K562 (cell line): ENCODE measurements around the gene KNSTRN. TPM values are rescaled to one million over a fixed set of nuclear protein-coding genes. Genes with fewer than 3 reads are reported as not detected.
A peak's percentile ranks its signal among the peaks of the same experiment; 100 is the strongest.

ENCODE experiments used
- CEBPG ChIP-seq, 3 experiments: fragments of 200-800 bp in 1 of 3; sonication (Bioruptor generic) in 1 of 3; sonication (generic) in 1 of 3; formaldehyde crosslinking in 1 of 3; IDR thresholded peaks in 2 of 3; conservative IDR thresholded peaks in 1 of 3; 2 replicates each; pipeline versions ENCODE4 v1.6.1 to v1.8.0; 2016 to 2022; ENCODE audit warnings: missing compliant biosample characterization in 2 of 3, missing genetic modification characterization in 2 of 3, mild to moderate bottlenecking in 1 of 3, missing genetic modification reagents in 1 of 3
- MEF2A ChIP-seq: IDR thresholded peaks from 2 replicates; pipeline ENCODE4 v1.6.1; 2011; ENCODE audit warnings: low read depth, mild to moderate bottlenecking, low read length, moderate library complexity; ENCODE audit not compliant: control insufficient read depth
- MIER1 ChIP-seq: fragments of 450-650 bp; IDR thresholded peaks from 2 replicates; pipeline ENCODE4 v1.6.1; 2016; ENCODE audit warnings: antibody characterized with exemption, mild to moderate bottlenecking, low read depth
- NONO ChIP-seq, 2 experiments: fragments of 200-400 bp in 1 of 2; fragments of 450-650 bp in 1 of 2; formaldehyde crosslinking in 1 of 2; IDR thresholded peaks; 2 replicates each; pipeline ENCODE4 v1.6.1; 2017; ENCODE audit warnings: low read depth in 2 of 2, mild to moderate bottlenecking in 2 of 2, moderate library complexity in 2 of 2, low read length in 1 of 2
- PHF20 ChIP-seq: fragments of 450-650 bp; IDR thresholded peaks from 2 replicates; pipeline ENCODE4 v1.6.1; 2018; ENCODE audit not compliant: partially characterized antibody
- RFX1 ChIP-seq: fragments of 450-650 bp; IDR thresholded peaks from 2 replicates; pipeline ENCODE4 v1.6.1; 2016; ENCODE audit warnings: mild to moderate bottlenecking, moderate library complexity
- ZNF124 ChIP-seq: sonication (generic); formaldehyde crosslinking; IDR thresholded peaks from 2 replicates; pipeline ENCODE4 v1.8.1; 2022; ENCODE audit warnings: missing genetic modification reagents
- ZNF444 ChIP-seq: fragments of 250-450 bp; sonication (Bioruptor Pico); IDR thresholded peaks from 2 replicates; pipeline ENCODE4 v1.4.0; 2020; ENCODE audit warnings: mild to moderate bottlenecking, moderate library complexity
- ZNF561 ChIP-seq: fragments of 450-650 bp; formaldehyde crosslinking; conservative IDR thresholded peaks from 2 replicates; pipeline ENCODE4 v1.4.0; 2020; ENCODE audit warnings: mild to moderate bottlenecking, moderate library complexity
- polyA plus RNA-seq, 8 experiments: library from polyadenylated mRNA; depleted of rRNA in 4 of 8; stranded (reverse) in 5 of 8; unstranded in 3 of 8; fragments of >200 nt; fragmentation: Nextera tagmentation in 2 of 8; fragmentation: Illumina TruSeq in 1 of 8; extraction: Ambion mirVana in 2 of 8; extraction: Trizol in 1 of 8; gene quantifications; 2 replicates each; pipeline versions ENCODE4 v1.2.1 to v1.2.3, GENCODE V29; 2011 to 2014; ENCODE audit warnings: inconsistent platforms in 1 of 8, missing spikeins in 1 of 8
- total RNA-seq, 7 experiments: library from RNA; depleted of rRNA in 6 of 7; stranded (reverse); fragments of >200 nt in 6 of 7; fragmentation: Illumina TruSeq in 2 of 7; extraction: Trizol in 2 of 7; gene quantifications; 2 replicates each; pipeline versions ENCODE4 v1.2.1 to v1.2.3, GENCODE V29; 2011 to 2021; ENCODE audit warnings: low replicate concordance in 1 of 7
- TF ChIP-seq, protein P1 (sequence below), 2 experiments: fragments of 200-800 bp in 1 of 2; sonication (Bioruptor generic) in 1 of 2; sonication (generic) in 1 of 2; formaldehyde crosslinking in 1 of 2; IDR thresholded peaks in 1 of 2; conservative IDR thresholded peaks in 1 of 2; 2 replicates each; pipeline versions ENCODE4 v1.5.0 to v1.6.1; 2016 to 2020; ENCODE audit warnings: missing compliant biosample characterization in 1 of 2, missing genetic modification characterization in 1 of 2, missing genetic modification reagents in 1 of 2
- TF ChIP-seq, protein P2 (sequence below): sonication (generic); formaldehyde crosslinking; IDR thresholded peaks from 2 replicates; pipeline ENCODE4 v1.4.0; 2020; ENCODE audit warnings: mild to moderate bottlenecking, missing genetic modification reagents
- TF ChIP-seq, protein P3 (sequence below), 3 experiments: fragments of 200-800 bp in 1 of 3; fragments of 250-450 bp in 1 of 3; fragments of 450-650 bp in 1 of 3; sonication (Bioruptor Pico) in 1 of 3; sonication (Bioruptor generic) in 1 of 3; formaldehyde crosslinking in 1 of 3; IDR thresholded peaks; 2 replicates each; pipeline versions ENCODE4 v1.6.1 to v1.8.0; 2016 to 2022; ENCODE audit warnings: mild to moderate bottlenecking in 2 of 3, missing genetic modification characterization in 2 of 3, missing compliant biosample characterization in 1 of 3, moderate library complexity in 1 of 3
- TF ChIP-seq, protein P4 (sequence below): fragments of 250-450 bp; sonication (Bioruptor Pico); IDR thresholded peaks from 2 replicates; pipeline ENCODE4 v1.8.0; 2022; ENCODE audit warnings: moderate library complexity, mild to moderate bottlenecking, inconsistent platforms
- TF ChIP-seq, protein P5 (sequence below): sonication (generic); formaldehyde crosslinking; IDR thresholded peaks from 2 replicates; pipeline ENCODE4 v1.8.0; 2023; ENCODE audit warnings: mild to moderate bottlenecking, missing genetic modification reagents

KNSTRN gene
- total and polyA plus RNA-seq, 9 of the 15 experiments (the other 6 are each of a cell fraction or from before 2014, with no cell fraction given) = 48.7 to 88.2 (median 66.3) TPM

DNA sequence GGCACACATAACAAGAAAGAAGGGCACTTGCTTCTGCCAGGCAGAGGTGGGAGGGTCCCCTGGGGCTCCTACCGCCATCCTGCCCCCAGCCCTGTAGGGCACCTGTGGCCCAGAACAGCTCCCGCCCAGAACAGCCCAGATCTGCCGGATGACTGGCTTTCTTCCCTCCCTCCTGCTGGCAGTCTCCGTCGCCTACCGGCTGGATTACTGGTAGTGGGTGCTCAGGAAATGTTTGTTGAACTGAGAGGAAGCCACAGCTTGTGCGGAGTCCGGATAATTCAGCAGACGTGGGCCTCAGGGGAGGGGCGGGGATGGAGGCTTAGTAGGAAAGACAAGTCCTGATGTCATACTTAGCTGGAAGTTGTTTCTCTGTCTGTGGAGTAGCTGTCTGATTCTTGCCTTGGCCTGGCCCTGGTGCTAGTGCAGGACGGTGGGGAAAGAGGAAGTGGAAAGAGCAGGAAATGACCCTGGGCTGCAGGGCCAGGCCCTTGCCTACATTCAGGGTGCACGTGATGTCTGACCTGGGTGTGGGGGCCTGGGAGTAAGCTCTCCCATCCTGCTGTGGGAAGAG is 48.5 kb upstream of the KNSTRN start (continued):
- TF ChIP-seq, protein P1, sequence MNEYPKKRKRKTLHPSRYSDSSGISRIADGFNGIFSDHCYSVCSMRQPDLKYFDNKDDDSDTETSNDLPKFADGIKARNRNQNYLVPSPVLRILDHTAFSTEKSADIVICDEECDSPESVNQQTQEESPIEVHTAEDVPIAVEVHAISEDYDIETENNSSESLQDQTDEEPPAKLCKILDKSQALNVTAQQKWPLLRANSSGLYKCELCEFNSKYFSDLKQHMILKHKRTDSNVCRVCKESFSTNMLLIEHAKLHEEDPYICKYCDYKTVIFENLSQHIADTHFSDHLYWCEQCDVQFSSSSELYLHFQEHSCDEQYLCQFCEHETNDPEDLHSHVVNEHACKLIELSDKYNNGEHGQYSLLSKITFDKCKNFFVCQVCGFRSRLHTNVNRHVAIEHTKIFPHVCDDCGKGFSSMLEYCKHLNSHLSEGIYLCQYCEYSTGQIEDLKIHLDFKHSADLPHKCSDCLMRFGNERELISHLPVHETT (CRISPR knock-in tag; conservative IDR thresholded peaks at IDR 0.05 in 1 of 2, IDR thresholded peaks at IDR 0.05 in 1 of 2) = peak in 1 of 2 experiments; percentile 77; a peak in 1 of 4 replicates
- TF ChIP-seq PHF20 (peak; percentile 20), ZNF444 (no peak), MIER1 (no peak), NONO (IDR thresholded peaks at IDR 0.05; ENCODE audit: low read depth in 2 of 2, low read length in 1 of 2) (no peak), ZNF561 (CRISPR knock-in tag) (no peak), CEBPG (CRISPR knock-in tag; IDR thresholded peaks at IDR 0.05) (no peak), CEBPG (tag; conservative IDR thresholded peaks at IDR 0.05 in 1 of 2, IDR thresholded peaks at IDR 0.05 in 1 of 2) (no peak), MEF2A (no peak), ZNF124 (no peak), RFX1 (no peak)
- TF ChIP-seq, protein P2, sequence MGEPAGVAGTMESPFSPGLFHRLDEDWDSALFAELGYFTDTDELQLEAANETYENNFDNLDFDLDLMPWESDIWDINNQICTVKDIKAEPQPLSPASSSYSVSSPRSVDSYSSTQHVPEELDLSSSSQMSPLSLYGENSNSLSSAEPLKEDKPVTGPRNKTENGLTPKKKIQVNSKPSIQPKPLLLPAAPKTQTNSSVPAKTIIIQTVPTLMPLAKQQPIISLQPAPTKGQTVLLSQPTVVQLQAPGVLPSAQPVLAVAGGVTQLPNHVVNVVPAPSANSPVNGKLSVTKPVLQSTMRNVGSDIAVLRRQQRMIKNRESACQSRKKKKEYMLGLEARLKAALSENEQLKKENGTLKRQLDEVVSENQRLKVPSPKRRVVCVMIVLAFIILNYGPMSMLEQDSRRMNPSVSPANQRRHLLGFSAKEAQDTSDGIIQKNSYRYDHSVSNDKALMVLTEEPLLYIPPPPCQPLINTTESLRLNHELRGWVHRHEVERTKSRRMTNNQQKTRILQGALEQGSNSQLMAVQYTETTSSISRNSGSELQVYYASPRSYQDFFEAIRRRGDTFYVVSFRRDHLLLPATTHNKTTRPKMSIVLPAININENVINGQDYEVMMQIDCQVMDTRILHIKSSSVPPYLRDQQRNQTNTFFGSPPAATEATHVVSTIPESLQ (CRISPR knock-in tag) = no peak
- TF ChIP-seq, protein P3, sequence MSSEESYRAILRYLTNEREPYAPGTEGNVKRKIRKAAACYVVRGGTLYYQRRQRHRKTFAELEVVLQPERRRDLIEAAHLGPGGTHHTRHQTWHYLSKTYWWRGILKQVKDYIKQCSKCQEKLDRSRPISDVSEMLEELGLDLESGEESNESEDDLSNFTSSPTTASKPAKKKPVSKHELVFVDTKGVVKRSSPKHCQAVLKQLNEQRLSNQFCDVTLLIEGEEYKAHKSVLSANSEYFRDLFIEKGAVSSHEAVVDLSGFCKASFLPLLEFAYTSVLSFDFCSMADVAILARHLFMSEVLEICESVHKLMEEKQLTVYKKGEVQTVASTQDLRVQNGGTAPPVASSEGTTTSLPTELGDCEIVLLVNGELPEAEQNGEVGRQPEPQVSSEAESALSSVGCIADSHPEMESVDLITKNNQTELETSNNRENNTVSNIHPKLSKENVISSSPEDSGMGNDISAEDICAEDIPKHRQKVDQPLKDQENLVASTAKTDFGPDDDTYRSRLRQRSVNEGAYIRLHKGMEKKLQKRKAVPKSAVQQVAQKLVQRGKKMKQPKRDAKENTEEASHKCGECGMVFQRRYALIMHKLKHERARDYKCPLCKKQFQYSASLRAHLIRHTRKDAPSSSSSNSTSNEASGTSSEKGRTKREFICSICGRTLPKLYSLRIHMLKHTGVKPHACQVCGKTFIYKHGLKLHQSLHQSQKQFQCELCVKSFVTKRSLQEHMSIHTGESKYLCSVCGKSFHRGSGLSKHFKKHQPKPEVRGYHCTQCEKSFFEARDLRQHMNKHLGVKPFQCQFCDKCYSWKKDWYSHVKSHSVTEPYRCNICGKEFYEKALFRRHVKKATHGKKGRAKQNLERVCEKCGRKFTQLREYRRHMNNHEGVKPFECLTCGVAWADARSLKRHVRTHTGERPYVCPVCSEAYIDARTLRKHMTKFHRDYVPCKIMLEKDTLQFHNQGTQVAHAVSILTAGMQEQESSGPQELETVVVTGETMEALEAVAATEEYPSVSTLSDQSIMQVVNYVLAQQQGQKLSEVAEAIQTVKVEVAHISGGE (CRISPR knock-in tag; IDR thresholded peaks at IDR 0.05) = peak in 1 of 3 experiments; percentile 35; a peak in 1 of 6 replicates
- TF ChIP-seq, protein P4, sequence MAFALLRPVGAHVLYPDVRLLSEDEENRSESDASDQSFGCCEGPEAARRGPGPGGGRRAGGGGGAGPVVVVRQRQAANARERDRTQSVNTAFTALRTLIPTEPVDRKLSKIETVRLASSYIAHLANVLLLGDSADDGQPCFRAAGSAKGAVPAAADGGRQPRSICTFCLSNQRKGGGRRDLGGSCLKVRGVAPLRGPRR = no peak
- TF ChIP-seq, protein P5, sequence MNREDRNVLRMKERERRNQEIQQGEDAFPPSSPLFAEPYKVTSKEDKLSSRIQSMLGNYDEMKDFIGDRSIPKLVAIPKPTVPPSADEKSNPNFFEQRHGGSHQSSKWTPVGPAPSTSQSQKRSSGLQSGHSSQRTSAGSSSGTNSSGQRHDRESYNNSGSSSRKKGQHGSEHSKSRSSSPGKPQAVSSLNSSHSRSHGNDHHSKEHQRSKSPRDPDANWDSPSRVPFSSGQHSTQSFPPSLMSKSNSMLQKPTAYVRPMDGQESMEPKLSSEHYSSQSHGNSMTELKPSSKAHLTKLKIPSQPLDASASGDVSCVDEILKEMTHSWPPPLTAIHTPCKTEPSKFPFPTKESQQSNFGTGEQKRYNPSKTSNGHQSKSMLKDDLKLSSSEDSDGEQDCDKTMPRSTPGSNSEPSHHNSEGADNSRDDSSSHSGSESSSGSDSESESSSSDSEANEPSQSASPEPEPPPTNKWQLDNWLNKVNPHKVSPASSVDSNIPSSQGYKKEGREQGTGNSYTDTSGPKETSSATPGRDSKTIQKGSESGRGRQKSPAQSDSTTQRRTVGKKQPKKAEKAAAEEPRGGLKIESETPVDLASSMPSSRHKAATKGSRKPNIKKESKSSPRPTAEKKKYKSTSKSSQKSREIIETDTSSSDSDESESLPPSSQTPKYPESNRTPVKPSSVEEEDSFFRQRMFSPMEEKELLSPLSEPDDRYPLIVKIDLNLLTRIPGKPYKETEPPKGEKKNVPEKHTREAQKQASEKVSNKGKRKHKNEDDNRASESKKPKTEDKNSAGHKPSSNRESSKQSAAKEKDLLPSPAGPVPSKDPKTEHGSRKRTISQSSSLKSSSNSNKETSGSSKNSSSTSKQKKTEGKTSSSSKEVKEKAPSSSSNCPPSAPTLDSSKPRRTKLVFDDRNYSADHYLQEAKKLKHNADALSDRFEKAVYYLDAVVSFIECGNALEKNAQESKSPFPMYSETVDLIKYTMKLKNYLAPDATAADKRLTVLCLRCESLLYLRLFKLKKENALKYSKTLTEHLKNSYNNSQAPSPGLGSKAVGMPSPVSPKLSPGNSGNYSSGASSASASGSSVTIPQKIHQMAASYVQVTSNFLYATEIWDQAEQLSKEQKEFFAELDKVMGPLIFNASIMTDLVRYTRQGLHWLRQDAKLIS (CRISPR knock-in tag) = no peak
